ENCODE measurements around the gene DAPP1. TPM values are rescaled to one million over a fixed set of nuclear protein-coding genes. Genes with fewer than 3 reads are reported as not detected.

DAPP1 gene
- total RNA-seq, 1 experiment from 2014 or later, result 17.6 TPM

- CTCF ChIA-PET, result interaction anchor here (0.6 to 3.0 kb wide), 31 partner anchors 8 to 1681 kb away, joined by 3 to 44 read pairs (median 4); partner anchors contain the start of genes DAPP1, LAMTOR3 and TRMT10A
- Mint-ChIP-seq H3K27me3 (ENCODE audit: insufficient read depth, unreplicated experiment) (no peaks in the 10 kb centered on the region), H3K9me3 (ENCODE audit: unreplicated experiment) (no peaks in the 10 kb centered on the region), H3K27ac (ENCODE audit: low read depth, unreplicated experiment) (no peak overlapping the region), H3K4me1 (ENCODE audit: insufficient read depth, unreplicated experiment) (peaks cover 5% of the 10 kb centered on the region), H3K36me3 (ENCODE audit: insufficient read depth, unreplicated experiment) (no peaks in the 10 kb centered on the region), H3K4me3 (ENCODE audit: unreplicated experiment) (no peak overlapping the region)
- BruUV-seq (replicated peaks), result no TSS peak
- no peak for TF ChIP-seq CTCF (IDR thresholded peaks at IDR 0.05; ENCODE audit: unreplicated experiment)
- DNase-seq (ENCODE audit: unreplicated experiment), result no peak
- POLR2A ChIA-PET, result interaction anchor here (0.7 to 4.8 kb wide), 5 partner anchors 12 to 246 kb away, joined by 3 to 34 read pairs (median 4); partner anchors contain the start of genes DNAJB14 and TRMT10A
- intact Hi-C loops (cut with micrococcal nuclease), result loop anchor here (2.0 to 5.0 kb wide), 2 partner anchors 347 to 402 kb away; no protein-coding TSS in a partner anchor
These were observed 7.3 kb upstream of the DAPP1 start for GRCh38 chr4:99809326-99809725.

GRCh38 chr4:99810536-99810935, 6.1 kb upstream of the DAPP1 start:
- no peak overlapping the region for H3K4me3 Mint-ChIP-seq (ENCODE audit: unreplicated experiment)
- CTCF ChIA-PET, result interaction anchor here (0.9 to 3.0 kb wide), 5 partner anchors 10 to 247 kb away, joined by 3 to 30 read pairs (median 8); no protein-coding TSS in a partner anchor

DNA sequence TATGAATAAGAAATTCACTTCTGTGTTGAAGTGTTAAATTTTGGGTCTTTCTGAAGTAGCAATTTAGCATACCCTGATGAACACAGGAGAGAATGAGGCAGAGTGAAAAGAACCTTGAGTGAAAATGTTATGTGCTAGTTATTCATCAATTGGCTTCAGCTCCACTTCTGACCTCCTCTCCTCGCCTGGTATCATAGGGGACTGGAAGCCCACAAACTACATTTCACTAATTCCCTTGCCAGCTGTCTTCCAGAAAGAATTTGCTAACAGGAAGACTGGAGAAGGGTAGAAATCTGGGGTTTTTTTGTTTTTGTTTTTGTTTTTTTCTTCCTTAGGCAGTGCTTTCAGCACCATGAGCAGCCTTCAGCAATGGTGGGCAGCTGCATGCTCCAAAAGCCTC, 5.5 kb upstream of the DAPP1 start:
- Mint-ChIP-seq H3K4me3 (ENCODE audit: unreplicated experiment) (no peak overlapping the region), H3K9me3 (ENCODE audit: unreplicated experiment) (no peaks in the 10 kb centered on the region), H3K27ac (ENCODE audit: low read depth, unreplicated experiment) (no peak overlapping the region), H3K36me3 (ENCODE audit: insufficient read depth, unreplicated experiment) (no peaks in the 10 kb centered on the region), H3K4me1 (ENCODE audit: insufficient read depth, unreplicated experiment) (peaks cover 19% of the 10 kb centered on the region), H3K27me3 (ENCODE audit: insufficient read depth, unreplicated experiment) (no peaks in the 10 kb centered on the region)
- TF ChIP-seq CTCF (IDR thresholded peaks at IDR 0.05; ENCODE audit: unreplicated experiment), result no peak
- no TSS peak for BruUV-seq (replicated peaks)
- no peak for DNase-seq (ENCODE audit: unreplicated experiment)
- POLR2A ChIA-PET, result interaction anchor here (0.9 to 1.0 kb wide), 2 partner anchors 88 to 248 kb away, joined by 4 to 5 read pairs; partner anchors contain the start of gene TRMT10A
- intact Hi-C loops (cut with micrococcal nuclease), result loop anchor here (1.0 to 5.0 kb wide), 2 partner anchors 74 to 251 kb away; no protein-coding TSS in a partner anchor
- CTCF ChIA-PET, result interaction anchor here (0.6 to 2.0 kb wide), 16 partner anchors 8 to 248 kb away, joined by 3 to 16 read pairs (median 3); no protein-coding TSS in a partner anchor

More at GRCh38 chr4:99810536-99810935, 6.1 kb upstream of the DAPP1 start:
- BruUV-seq (replicated peaks), result no TSS peak
- no peaks in the 10 kb centered on the region for H3K36me3 Mint-ChIP-seq (ENCODE audit: insufficient read depth, unreplicated experiment)
- intact Hi-C loops (cut with micrococcal nuclease), result loop anchor here (5.0 kb wide), 1 partner anchor 252 kb away; no protein-coding TSS in a partner anchor
- DNase-seq (ENCODE audit: unreplicated experiment), result no peak
- H3K27me3 Mint-ChIP-seq (ENCODE audit: insufficient read depth, unreplicated experiment), result no peaks in the 10 kb centered on the region
- peaks cover 15% of the 10 kb centered on the region for H3K4me1 Mint-ChIP-seq (ENCODE audit: insufficient read depth, unreplicated experiment)
- POLR2A ChIA-PET, result no interaction called here
- TF ChIP-seq CTCF (IDR thresholded peaks at IDR 0.05; ENCODE audit: unreplicated experiment), result no peak
- H3K9me3 Mint-ChIP-seq (ENCODE audit: unreplicated experiment), result no peaks in the 10 kb centered on the region
- H3K27ac Mint-ChIP-seq (ENCODE audit: low read depth, unreplicated experiment), result no peak overlapping the region

DNA sequence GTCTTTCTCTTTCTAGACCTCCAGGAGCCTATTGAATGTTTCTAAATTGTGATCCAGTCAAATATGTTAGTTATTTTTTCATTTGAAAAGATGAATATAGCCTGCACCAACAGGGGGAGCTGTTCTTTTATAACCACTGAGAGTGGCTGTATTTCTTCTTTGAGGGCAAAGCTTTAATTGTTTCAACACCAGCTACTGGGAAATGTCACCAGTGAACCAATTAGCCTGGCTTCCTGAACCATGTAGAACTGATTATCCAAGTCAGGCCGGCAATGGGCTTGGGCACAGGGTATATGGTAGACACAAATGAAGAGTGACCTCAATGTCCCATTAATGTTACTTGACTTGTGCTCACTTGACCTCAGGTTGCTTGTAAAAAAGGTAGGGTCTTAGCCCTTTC, 4.8 kb upstream of the DAPP1 start:
- peak; percentile 56 for TF ChIP-seq CTCF (IDR thresholded peaks at IDR 0.05; ENCODE audit: unreplicated experiment)
- ChIA-PET CTCF (interaction anchor here (0.6 to 2.0 kb wide), 16 partner anchors 9 to 407 kb away, joined by 3 to 16 read pairs (median 4); no protein-coding TSS in a partner anchor), POLR2A (interaction anchor here (0.8 to 1.0 kb wide), 4 partner anchors 88 to 248 kb away, joined by 3 to 7 read pairs (median 4); partner anchors contain the start of gene TRMT10A)
- no peak overlapping the region for H3K4me3 Mint-ChIP-seq (ENCODE audit: unreplicated experiment)
- no peaks in the 10 kb centered on the region for H3K9me3 Mint-ChIP-seq (ENCODE audit: unreplicated experiment)
- H3K27ac Mint-ChIP-seq (ENCODE audit: low read depth, unreplicated experiment), result no peak overlapping the region
- no TSS peak for BruUV-seq (replicated peaks)
- peaks cover 26% of the 10 kb centered on the region for H3K4me1 Mint-ChIP-seq (ENCODE audit: insufficient read depth, unreplicated experiment)
- H3K27me3 Mint-ChIP-seq (ENCODE audit: insufficient read depth, unreplicated experiment), result no peaks in the 10 kb centered on the region
- intact Hi-C loops (cut with micrococcal nuclease), result loop anchor here (1.0 to 5.0 kb wide), 2 partner anchors 73 to 250 kb away; no protein-coding TSS in a partner anchor
- peak; percentile 68 for DNase-seq (ENCODE audit: unreplicated experiment)
- no peaks in the 10 kb centered on the region for H3K36me3 Mint-ChIP-seq (ENCODE audit: insufficient read depth, unreplicated experiment)
